ENCODE measurements around the gene GABPB2. TPM values are rescaled to one million over a fixed set of nuclear protein-coding genes. Genes with fewer than 3 reads are reported as not detected.

The GABPB2 gene
- polyA plus RNA-seq, 2 of the 4 experiments (the other 2 are of a cell fraction) = 2.4 to 9.9 TPM

GRCh38 chr1:151171190-151171589 lies 100.6 kb downstream of the GABPB2 start:
- no peak overlapping the region for H3K4me2 ChIP-seq
- ChIA-PET POLR2A (no interaction called here), CTCF (interaction anchor here (0.6 to 1.3 kb wide), 6 partner anchors 24 to 147 kb away, joined by 3 read pairs; partner anchors contain the start of gene GABPB2)
- H3K9me3 ChIP-seq = no peaks in the 10 kb centered on the region
- no peak for TF ChIP-seq ZFP36 (IDR thresholded peaks at IDR 0.05; ENCODE audit: borderline replicate concordance, partially characterized antibody)
- TF ChIP-seq POLR2AphosphoS2 (conservative IDR thresholded peaks at IDR 0.05; ENCODE audit: low read length) = no peak
- 82% methylated on average over 5 of the region's 5 CpGs for WGBS (ENCODE audit: missing lambda C conversion rate)
- ATAC-seq = no peak
- DNase-seq (ENCODE audit: low read depth in 1 of 2, low spot score in 1 of 2) = no peak
- no peak overlapping the region for H3K4me3 ChIP-seq
- H3K4me1 ChIP-seq = peaks cover 7% of the 10 kb centered on the region; the same call in 2 of the 3 replicates
- H3K27ac ChIP-seq = no peak overlapping the region
- no peak for FAIRE-seq

Small RNA genes within 50 kb of the gene (small RNA-seq; reads per million reads assigned to genes)
- gene RNU6-884P = 0 to 2.1 (median 0.42) reads per million in 6 experiments

Other genes with a start within 250 kb of the GABPB2 start
- gene ARNT, start 194.2 kb upstream of the GABPB2 start, polyA plus RNA-seq (2011; rRNA removed) = 25.6 and 30.8 TPM in 2 replicates
- gene ARNT, start 194.2 kb upstream of the GABPB2 start, polyA plus RNA-seq (2017; fragmentation: RNase III; extraction: RNeasy Plus Mini Kit Qiagen cat#74134 plus additional on column Dnase treatment) = 13.8 to 17.6 TPM (median 17.6 TPM) in 3 replicates
- not detected in 2 replicates for gene CTXND2, start 183.6 kb upstream of the GABPB2 start, polyA plus RNA-seq (2011; rRNA removed)
- not detected in 3 replicates for gene CTXND2, start 183.6 kb upstream of the GABPB2 start, polyA plus RNA-seq (2017; fragmentation: RNase III; extraction: RNeasy Plus Mini Kit Qiagen cat#74134 plus additional on column Dnase treatment)
- 48.8 and 56.9 TPM in 2 replicates for gene SETDB1, start 144.4 kb upstream of the GABPB2 start, polyA plus RNA-seq (2011; rRNA removed)
- gene SETDB1, start 144.4 kb upstream of the GABPB2 start, polyA plus RNA-seq (2017; fragmentation: RNase III; extraction: RNeasy Plus Mini Kit Qiagen cat#74134 plus additional on column Dnase treatment) = 25.1 to 27.6 TPM (median 25.2 TPM) in 3 replicates
- 356 and 395 TPM in 2 replicates for gene CERS2, start 95.9 kb upstream of the GABPB2 start, polyA plus RNA-seq (2011; rRNA removed)
- 183 to 196 TPM (median 196 TPM) in 3 replicates for gene CERS2, start 95.9 kb upstream of the GABPB2 start, polyA plus RNA-seq (2017; fragmentation: RNase III; extraction: RNeasy Plus Mini Kit Qiagen cat#74134 plus additional on column Dnase treatment)
- 2.2 and 3.3 TPM in 2 replicates for gene ANXA9, start 88.5 kb upstream of the GABPB2 start, polyA plus RNA-seq (2011; rRNA removed)
- gene ANXA9, start 88.5 kb upstream of the GABPB2 start, polyA plus RNA-seq (2017; fragmentation: RNase III; extraction: RNeasy Plus Mini Kit Qiagen cat#74134 plus additional on column Dnase treatment) = 1.5 to 2.1 TPM (median 1.7 TPM) in 3 replicates
- gene MINDY1, start 63.9 kb upstream of the GABPB2 start, polyA plus RNA-seq (2011; rRNA removed) = 5.2 and 7.9 TPM in 2 replicates
- gene MINDY1, start 63.9 kb upstream of the GABPB2 start, polyA plus RNA-seq (2017; fragmentation: RNase III; extraction: RNeasy Plus Mini Kit Qiagen cat#74134 plus additional on column Dnase treatment) = 4.0 to 4.8 TPM (median 4.8 TPM) in 3 replicates
- gene PRUNE1, start 62.3 kb upstream of the GABPB2 start, polyA plus RNA-seq (2011; rRNA removed) = 27.0 and 27.5 TPM in 2 replicates
- gene PRUNE1, start 62.3 kb upstream of the GABPB2 start, polyA plus RNA-seq (2017; fragmentation: RNase III; extraction: RNeasy Plus Mini Kit Qiagen cat#74134 plus additional on column Dnase treatment) = 11.1 to 11.9 TPM (median 11.1 TPM) in 3 replicates
- 0.30 and 0.38 TPM in 2 replicates for gene BNIPL, start 34.2 kb upstream of the GABPB2 start, polyA plus RNA-seq (2011; rRNA removed)
- 0.22 to 0.51 TPM (median 0.28 TPM) in 3 replicates for gene BNIPL, start 34.2 kb upstream of the GABPB2 start, polyA plus RNA-seq (2017; fragmentation: RNase III; extraction: RNeasy Plus Mini Kit Qiagen cat#74134 plus additional on column Dnase treatment)
- gene C1orf56, start 23.0 kb upstream of the GABPB2 start, polyA plus RNA-seq (2011; rRNA removed) = 2.9 and 3.3 TPM in 2 replicates
- 5.1 to 6.8 TPM (median 6.6 TPM) in 3 replicates for gene C1orf56, start 23.0 kb upstream of the GABPB2 start, polyA plus RNA-seq (2017; fragmentation: RNase III; extraction: RNeasy Plus Mini Kit Qiagen cat#74134 plus additional on column Dnase treatment)
- 78.1 and 83.1 TPM in 2 replicates for gene CDC42SE1, start 11.1 kb upstream of the GABPB2 start, polyA plus RNA-seq (2011; rRNA removed)
- 50.6 to 54.7 TPM (median 52.0 TPM) in 3 replicates for gene CDC42SE1, start 11.1 kb upstream of the GABPB2 start, polyA plus RNA-seq (2017; fragmentation: RNase III; extraction: RNeasy Plus Mini Kit Qiagen cat#74134 plus additional on column Dnase treatment)
- gene MLLT11, start 10.4 kb upstream of the GABPB2 start, polyA plus RNA-seq (2011; rRNA removed) = 33.7 and 35.3 TPM in 2 replicates
- 26.0 to 28.2 TPM (median 26.5 TPM) in 3 replicates for gene MLLT11, start 10.4 kb upstream of the GABPB2 start, polyA plus RNA-seq (2017; fragmentation: RNase III; extraction: RNeasy Plus Mini Kit Qiagen cat#74134 plus additional on column Dnase treatment)
- 1.3 and 1.7 TPM in 2 replicates for gene SEMA6C, start 75.9 kb downstream of the GABPB2 start, polyA plus RNA-seq (2011; rRNA removed)
- 1.5 to 2.5 TPM (median 1.6 TPM) in 3 replicates for gene SEMA6C, start 75.9 kb downstream of the GABPB2 start, polyA plus RNA-seq (2017; fragmentation: RNase III; extraction: RNeasy Plus Mini Kit Qiagen cat#74134 plus additional on column Dnase treatment)
- not detected in 2 replicates for gene TNFAIP8L2, start 85.9 kb downstream of the GABPB2 start, polyA plus RNA-seq (2011; rRNA removed)
- not detected in 3 replicates for gene TNFAIP8L2, start 85.9 kb downstream of the GABPB2 start, polyA plus RNA-seq (2017; fragmentation: RNase III; extraction: RNeasy Plus Mini Kit Qiagen cat#74134 plus additional on column Dnase treatment)
- 10.5 and 11.6 TPM in 2 replicates for gene LYSMD1, start 95.1 kb downstream of the GABPB2 start, polyA plus RNA-seq (2011; rRNA removed)
- gene LYSMD1, start 95.1 kb downstream of the GABPB2 start, polyA plus RNA-seq (2017; fragmentation: RNase III; extraction: RNeasy Plus Mini Kit Qiagen cat#74134 plus additional on column Dnase treatment) = 7.0 to 7.3 TPM (median 7.3 TPM) in 3 replicates
- 27.9 and 29.3 TPM in 2 replicates for gene SCNM1, start 95.4 kb downstream of the GABPB2 start, polyA plus RNA-seq (2011; rRNA removed)
- gene SCNM1, start 95.4 kb downstream of the GABPB2 start, polyA plus RNA-seq (2017; fragmentation: RNase III; extraction: RNeasy Plus Mini Kit Qiagen cat#74134 plus additional on column Dnase treatment) = 29.5 to 31.7 TPM (median 30.9 TPM) in 3 replicates
- gene TMOD4, start 105.2 kb downstream of the GABPB2 start, polyA plus RNA-seq (2011; rRNA removed) = 0.30 TPM in 1 of 2 replicates, not detected in the other
- 0.29 to 0.49 TPM in 2 of 3 replicates, not detected in the other for gene TMOD4, start 105.2 kb downstream of the GABPB2 start, polyA plus RNA-seq (2017; fragmentation: RNase III; extraction: RNeasy Plus Mini Kit Qiagen cat#74134 plus additional on column Dnase treatment)
- 64.4 and 81.2 TPM in 2 replicates for gene VPS72, start 119.4 kb downstream of the GABPB2 start, polyA plus RNA-seq (2011; rRNA removed)
- gene VPS72, start 119.4 kb downstream of the GABPB2 start, polyA plus RNA-seq (2017; fragmentation: RNase III; extraction: RNeasy Plus Mini Kit Qiagen cat#74134 plus additional on column Dnase treatment) = 49.7 to 50.8 TPM (median 49.8 TPM) in 3 replicates
- gene PIP5K1A, start 127.8 kb downstream of the GABPB2 start, polyA plus RNA-seq (2011; rRNA removed) = 129 and 183 TPM in 2 replicates
- gene PIP5K1A, start 127.8 kb downstream of the GABPB2 start, polyA plus RNA-seq (2017; fragmentation: RNase III; extraction: RNeasy Plus Mini Kit Qiagen cat#74134 plus additional on column Dnase treatment) = 46.8 to 50.0 TPM (median 49.4 TPM) in 3 replicates
- 241 and 265 TPM in 2 replicates for gene PSMD4, start 184.0 kb downstream of the GABPB2 start, polyA plus RNA-seq (2011; rRNA removed)
- gene PSMD4, start 184.0 kb downstream of the GABPB2 start, polyA plus RNA-seq (2017; fragmentation: RNase III; extraction: RNeasy Plus Mini Kit Qiagen cat#74134 plus additional on column Dnase treatment) = 207 to 218 TPM (median 210 TPM) in 3 replicates
- 14.0 and 14.3 TPM in 2 replicates for gene ZNF687, start 211.5 kb downstream of the GABPB2 start, polyA plus RNA-seq (2011; rRNA removed)
- 16.3 to 18.4 TPM (median 17.5 TPM) in 3 replicates for gene ZNF687, start 211.5 kb downstream of the GABPB2 start, polyA plus RNA-seq (2017; fragmentation: RNase III; extraction: RNeasy Plus Mini Kit Qiagen cat#74134 plus additional on column Dnase treatment)

Data from A549 (cell line).